ENCODE data around the gene ANG. TPM values are rescaled to one million over a fixed set of nuclear protein-coding genes. Genes with fewer than 3 reads are reported as not detected.

The ANG gene
- total RNA-seq, 1 experiment from 2014 or later: 3.2 TPM

DNA sequence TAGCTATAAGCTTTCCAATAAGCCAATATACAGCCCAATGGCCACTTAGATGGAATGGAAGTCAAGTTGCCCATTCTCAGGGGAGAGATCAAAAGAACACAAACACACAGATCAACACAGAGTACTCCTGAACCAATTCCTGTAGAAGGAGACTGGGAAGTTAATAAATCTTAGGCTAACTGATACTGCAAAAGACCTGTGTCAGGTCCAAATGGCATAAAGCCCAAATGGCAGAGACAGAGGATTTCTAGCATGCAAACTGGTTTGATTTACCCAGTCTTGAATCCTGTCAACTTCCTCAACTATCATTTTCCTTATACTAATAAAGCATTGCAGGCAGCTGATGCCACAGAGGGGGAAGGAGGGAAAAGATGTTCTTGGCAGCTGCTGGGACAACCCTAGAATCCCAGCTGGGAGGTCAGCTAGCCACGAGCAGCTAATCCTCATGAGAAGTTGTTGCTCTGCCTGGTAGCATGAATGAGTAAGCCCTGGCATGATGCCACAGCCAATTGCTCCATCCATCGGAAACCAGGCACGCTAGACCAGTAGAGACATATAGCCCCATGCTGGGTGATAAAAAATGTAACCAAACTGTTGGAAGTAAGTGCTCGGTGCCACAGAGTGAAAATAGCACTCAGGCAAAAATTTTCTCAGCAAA is 26.2 kb downstream of the ANG start:
- no peak overlapping the region for H3K27ac Mint-ChIP-seq
- TF ChIP-seq, protein P1, sequence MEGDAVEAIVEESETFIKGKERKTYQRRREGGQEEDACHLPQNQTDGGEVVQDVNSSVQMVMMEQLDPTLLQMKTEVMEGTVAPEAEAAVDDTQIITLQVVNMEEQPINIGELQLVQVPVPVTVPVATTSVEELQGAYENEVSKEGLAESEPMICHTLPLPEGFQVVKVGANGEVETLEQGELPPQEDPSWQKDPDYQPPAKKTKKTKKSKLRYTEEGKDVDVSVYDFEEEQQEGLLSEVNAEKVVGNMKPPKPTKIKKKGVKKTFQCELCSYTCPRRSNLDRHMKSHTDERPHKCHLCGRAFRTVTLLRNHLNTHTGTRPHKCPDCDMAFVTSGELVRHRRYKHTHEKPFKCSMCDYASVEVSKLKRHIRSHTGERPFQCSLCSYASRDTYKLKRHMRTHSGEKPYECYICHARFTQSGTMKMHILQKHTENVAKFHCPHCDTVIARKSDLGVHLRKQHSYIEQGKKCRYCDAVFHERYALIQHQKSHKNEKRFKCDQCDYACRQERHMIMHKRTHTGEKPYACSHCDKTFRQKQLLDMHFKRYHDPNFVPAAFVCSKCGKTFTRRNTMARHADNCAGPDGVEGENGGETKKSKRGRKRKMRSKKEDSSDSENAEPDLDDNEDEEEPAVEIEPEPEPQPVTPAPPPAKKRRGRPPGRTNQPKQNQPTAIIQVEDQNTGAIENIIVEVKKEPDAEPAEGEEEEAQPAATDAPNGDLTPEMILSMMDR (conservative IDR thresholded peaks at IDR 0.05): no peak
- Histone ChIP-seq H3K4ac (ENCODE audit: low read depth, low read length) (no peak overlapping the region), H3K14ac (ENCODE audit: insufficient read depth, low read length) (no peak overlapping the region), H3K23ac (ENCODE audit: insufficient read length, low read depth, low read length) (no peak overlapping the region), H3K79me2 (ENCODE audit: insufficient read depth, low read length) (no peaks in the 10 kb centered on the region), H4K91ac (ENCODE audit: insufficient read length, low read depth, low read length) (no peak overlapping the region), H2BK12ac (ENCODE audit: insufficient read length, low read depth, low read length) (no peak overlapping the region), H2BK120ac (ENCODE audit: low read depth, low read length, poor library complexity, severe bottlenecking) (no peak overlapping the region), H2BK5ac (ENCODE audit: insufficient read length, low read length) (no peak overlapping the region), H2AFZ (ENCODE audit: low read length) (no peak overlapping the region), H4K5ac (ENCODE audit: insufficient read length, low read depth, low read length) (no peak overlapping the region), H4K20me1 (ENCODE audit: control insufficient read depth, insufficient read depth, insufficient read length) (no peaks in the 10 kb centered on the region), H3K9me3 (ENCODE audit: control insufficient read depth, low read depth, low read length) (no peaks in the 10 kb centered on the region), H2BK15ac (ENCODE audit: low read depth, low read length) (no peak overlapping the region), H3K79me1 (ENCODE audit: insufficient read depth, low read depth, low read length, poor library complexity, severe bottlenecking) (no peaks in the 10 kb centered on the region), H3K23me2 (ENCODE audit: insufficient read length, low read depth, low read length, poor library complexity, severe bottlenecking) (no peaks in the 10 kb centered on the region), H3T11ph (ENCODE audit: low read length) (no peak overlapping the region), H2AK5ac (ENCODE audit: insufficient read length, low read length) (no peak overlapping the region), H3K27me3 (ENCODE audit: insufficient read depth, low read length) (no peaks in the 10 kb centered on the region), H4K8ac (replicated peaks; ENCODE audit: insufficient read length, low read depth, low read length) (no peak overlapping the region), H2BK20ac (ENCODE audit: low read depth, low read length, poor library complexity, severe bottlenecking) (no peak overlapping the region), H3K9ac (ENCODE audit: extremely low read depth, insufficient read length, low read length) (no peak overlapping the region), H3K27ac (ENCODE audit: insufficient read length, low read depth, low read length) (no peak overlapping the region), H3K4me2 (ENCODE audit: insufficient read depth, insufficient read length, low read length) (no peak overlapping the region), H3K4me1 (ENCODE audit: insufficient read depth, low read length) (no peaks in the 10 kb centered on the region), H3K18ac (ENCODE audit: insufficient read length, low read depth, low read length) (no peak overlapping the region), H3K56ac (ENCODE audit: insufficient read length, low read depth, low read length) (no peak overlapping the region)
- H3K27me3 Mint-ChIP-seq (ENCODE audit: low read depth): peaks cover 8% of the 10 kb centered on the region
- H3K4me1 Mint-ChIP-seq: peaks cover 12 to 19% of the 10 kb centered on the region in 2 experiments
- WGBS (ENCODE audit: extremely low coverage, insufficient read length, low lambda C conversion rate): no CpG with 5 or more reads among the region's 4 CpGs
- no peak for DNase-seq
- H3K36me3 Mint-ChIP-seq (ENCODE audit: insufficient read depth in 1 of 3, low read depth in 3 of 3): peaks cover 0 to 3% (median 0%) of the 10 kb centered on the region in 3 experiments; a peak in 2 of 7 replicates
- no peaks in the 10 kb centered on the region for H3K9me3 Mint-ChIP-seq
- H3K4me3 Mint-ChIP-seq: no peak overlapping the region

All from H9 (cell line).